GM12878 (cell line): Measurements from ENCODE around the gene AMPD2. TPM values are rescaled to one million over a fixed set of nuclear protein-coding genes. Genes with fewer than 3 reads are reported as not detected.

Source experiments
- ATAC-seq: fragments of 200-7000 bp; cut with Tn5 transposase; 3 replicates; pipeline ENCODE4 v1.9.1; 2020; ENCODE audit warnings: mild to moderate bottlenecking, moderate library complexity
- BruUV-seq: library from RNA; stranded (reverse); fragments of 400-500 nt; replicated peaks from 2 replicates; lab custom pipeline; 2021; lab: Mats Ljungman, UMichigan
- CTCF ChIA-PET: fragments of 300-600 bp; sonication (Branson Sonifier 250); formaldehyde crosslinking; extraction: SDS; loops from one replicate; lab custom pipeline; 2021; ENCODE audit warnings: inconsistent platforms; lab: Yijun Ruan, JAX
- POLR2A ChIA-PET: fragments of 350-600 bp; formaldehyde crosslinking; extraction: SDS; loops from one replicate; lab custom pipeline; 2021; ENCODE audit warnings: inconsistent platforms; lab: Charles Lee
- RAD21 ChIA-PET: fragments of 300-600 bp; sonication (Branson Sonifier 250); formaldehyde crosslinking; loops from one replicate; lab custom pipeline; 2023; ENCODE audit warnings: antibody characterized with exemption; ENCODE audit not compliant: unreplicated experiment; lab: Charles Lee
- SMC1A ChIA-PET: fragments of 300-600 bp; sonication (Branson Sonifier 250); formaldehyde crosslinking; loops from one replicate; lab custom pipeline; 2023; ENCODE audit not compliant: unreplicated experiment, uncharacterized antibody; lab: Charles Lee
- DNase-seq: peaks from one replicate; pipeline ENCODE4 v3.0.0-alpha.2; 2011; ENCODE audit warnings: low read depth, low spot score
- FAIRE-seq: peaks from 3 replicates; lab custom pipeline; 2011; peaks lifted over from hg19 to GRCh38; lab: Jason Lieb, UNC
- H2AFZ ChIP-seq: 2 replicates; pipeline ENCODE4 v1.6.0; 2011; ENCODE audit warnings: low read depth, low read length, control low read depth; ENCODE audit not compliant: control insufficient read depth
- H3K27ac ChIP-seq: 2 replicates; pipeline ENCODE4 v1.5.1; 2011; ENCODE audit warnings: control low read depth; ENCODE audit not compliant: control insufficient read depth, insufficient read depth
- H3K27me3 ChIP-seq, 2 experiments: replicated peaks in 1 of 2; 2 replicates each; pipeline versions ENCODE4 v1.6.0 to v1.6.1; 2011; ENCODE audit warnings: low read length in 1 of 2; ENCODE audit not compliant: control insufficient read depth in 2 of 2, insufficient read depth in 2 of 2
- H3K36me3 ChIP-seq, 2 experiments: 2 replicates each; pipeline ENCODE4 v1.5.1; 2011; ENCODE audit warnings: low read length in 1 of 2; ENCODE audit not compliant: control insufficient read depth in 2 of 2, insufficient read depth in 2 of 2
- H3K4me1 ChIP-seq: 2 replicates; pipeline ENCODE4 v1.6.1; 2011; ENCODE audit warnings: mild to moderate bottlenecking, low read length, moderate library complexity, mixed read lengths; ENCODE audit not compliant: control insufficient read depth, insufficient read depth
- H3K4me2 ChIP-seq: 2 replicates; pipeline ENCODE4 v1.6.0; 2011; ENCODE audit warnings: control low read depth; ENCODE audit not compliant: control insufficient read depth, insufficient read depth
- H3K4me3 ChIP-seq: fragments of 200-600 bp; sonication (generic); 2 replicates; pipeline ENCODE4 v1.5.1; 2016
- H3K79me2 ChIP-seq: 2 replicates; pipeline ENCODE4 v1.6.0; 2011; ENCODE audit warnings: low read length; ENCODE audit not compliant: control insufficient read depth, insufficient read depth
- H3K9ac ChIP-seq: 2 replicates; pipeline ENCODE4 v1.8.0; 2011; ENCODE audit warnings: low read length, control low read depth, mixed read lengths; ENCODE audit not compliant: control insufficient read depth, insufficient read depth
- H3K9me3 ChIP-seq: replicated peaks from 3 replicates; pipeline ENCODE4 v1.5.1; 2011; ENCODE audit warnings: mild to moderate bottlenecking, low read length; ENCODE audit not compliant: control insufficient read depth, insufficient read depth
- H4K20me1 ChIP-seq: 2 replicates; pipeline ENCODE4 v1.6.0; 2011; ENCODE audit not compliant: control insufficient read depth, insufficient read depth
- CBX3 ChIP-seq: fragments of 200-600 bp; sonication (generic); IDR thresholded peaks from 2 replicates; pipeline ENCODE4 v1.6.1; 2016; ENCODE audit warnings: low read depth, borderline replicate concordance
- EGR1 ChIP-seq, 2 experiments: IDR thresholded peaks; 1 replicate in 1 of 2; 2 replicates in 1 of 2; pipeline ENCODE4 v1.6.1; 2011 to 2012; ENCODE audit warnings: low read depth in 2 of 2, low read length in 2 of 2, borderline replicate concordance in 1 of 2, mild to moderate bottlenecking in 1 of 2, moderate library complexity in 1 of 2
- KAT2A ChIP-seq: conservative IDR thresholded peaks from 2 replicates; pipeline ENCODE4 v1.6.1; 2011; ENCODE audit warnings: low read depth, low read length; ENCODE audit not compliant: control insufficient read depth
- RAD21 ChIP-seq: IDR thresholded peaks from 2 replicates; pipeline ENCODE4 v1.6.1; 2011; ENCODE audit warnings: mild to moderate bottlenecking, low read depth, low read length, moderate library complexity; ENCODE audit not compliant: insufficient read depth
- SREBF1 ChIP-seq: IDR thresholded peaks from 2 replicates; pipeline ENCODE4 v1.6.1; 2012; ENCODE audit warnings: mild to moderate bottlenecking, low read length
- TCF12 ChIP-seq: IDR thresholded peaks from 2 replicates; pipeline ENCODE4 v1.6.1; 2011; ENCODE audit warnings: low read depth, mild to moderate bottlenecking, low read length
- WGBS: methylation state at CpG from one replicate; pipeline ENCODE4 v1.1.6; 2016; ENCODE audit warnings: low lambda C conversion rate; ENCODE audit not compliant: insufficient replicate concordance, insufficient coverage; ENCODE audit errors: missing lambda C conversion rate; 5-methylcytosine and 5-hydroxymethylcytosine counted together
- in situ Hi-C: fragments of 300-500 bp; cut with MboI; formaldehyde crosslinking; loops from 9 replicates; pipeline ENCODE4 v1.14.3; 2018; ENCODE audit warnings: mixed read lengths
- intact Hi-C: fragments of 100-400 bp; cut with micrococcal nuclease; formaldehyde crosslinking; loops from one replicate; pipeline ENCODE4 v1.14.2; 2022; ENCODE audit not compliant: unreplicated experiment
- polyA plus RNA-seq, 11 experiments: library from polyadenylated mRNA; depleted of rRNA in 4 of 11; unstranded in 6 of 11; stranded (reverse) in 5 of 11; fragments of >200 nt; fragmentation: Nextera tagmentation in 4 of 11; fragmentation: Illumina TruSeq in 1 of 11; extraction: Ambion mirVana in 4 of 11; extraction: Trizol in 1 of 11; gene quantifications; 1 replicate in 1 of 11; 2 replicates in 10 of 11; pipeline versions ENCODE4 v1.2.1 to v1.2.3, GENCODE V29; 2011 to 2016; ENCODE audit warnings: inconsistent platforms in 2 of 11, missing spikeins in 2 of 11, low read depth in 1 of 11
- total RNA-seq, 4 experiments: library from RNA; depleted of rRNA in 3 of 4; stranded (reverse); fragments of >200 nt in 3 of 4; fragmentation: Illumina TruSeq in 1 of 4; extraction: Trizol in 1 of 4; gene quantifications; 2 replicates each; pipeline versions ENCODE4 v1.2.1 to v1.2.3, GENCODE V29; 2013 to 2021
- TF ChIP-seq, protein P1 (sequence below): fragments of 450-650 bp; formaldehyde crosslinking; IDR thresholded peaks from 2 replicates; pipeline ENCODE4 v1.4.0; 2022; ENCODE audit warnings: mild to moderate bottlenecking, moderate library complexity

AMPD2 gene
- total and polyA plus RNA-seq, 10 of the 15 experiments (the other 5 are each of a cell fraction or from before 2014, with no cell fraction given), result 2.0 to 75.9 (median 31.3) TPM

- Histone ChIP-seq H3K79me2 (peaks cover 29% of the 10 kb centered on the region), H3K4me2 (no peak overlapping the region), H3K4me1 (peaks cover 29% of the 10 kb centered on the region), H3K4me3 (no peak overlapping the region), H4K20me1 (no peaks in the 10 kb centered on the region), H3K27ac (no peak overlapping the region), H2AFZ (no peak overlapping the region), H3K9me3 (no peaks in the 10 kb centered on the region), H3K27me3 (no peaks in the 10 kb centered on the region), H3K36me3 (peaks cover 8 to 29% of the 10 kb centered on the region in 2 experiments; a peak in 3 of 4 replicates), H3K9ac (no peak overlapping the region)
- FAIRE-seq (no peak), DNase-seq (no peak), ATAC-seq (no peak)
- TF ChIP-seq KAT2A (no peak), EGR1 (IDR thresholded peaks at IDR 0.05; ENCODE audit: borderline replicate concordance in 1 of 2, low read depth in 2 of 2, low read length in 2 of 2) (no peak), RAD21 (no peak), SREBF1 (no peak), CBX3 (no peak), TCF12 (no peak)
- TF ChIP-seq, protein P1, sequence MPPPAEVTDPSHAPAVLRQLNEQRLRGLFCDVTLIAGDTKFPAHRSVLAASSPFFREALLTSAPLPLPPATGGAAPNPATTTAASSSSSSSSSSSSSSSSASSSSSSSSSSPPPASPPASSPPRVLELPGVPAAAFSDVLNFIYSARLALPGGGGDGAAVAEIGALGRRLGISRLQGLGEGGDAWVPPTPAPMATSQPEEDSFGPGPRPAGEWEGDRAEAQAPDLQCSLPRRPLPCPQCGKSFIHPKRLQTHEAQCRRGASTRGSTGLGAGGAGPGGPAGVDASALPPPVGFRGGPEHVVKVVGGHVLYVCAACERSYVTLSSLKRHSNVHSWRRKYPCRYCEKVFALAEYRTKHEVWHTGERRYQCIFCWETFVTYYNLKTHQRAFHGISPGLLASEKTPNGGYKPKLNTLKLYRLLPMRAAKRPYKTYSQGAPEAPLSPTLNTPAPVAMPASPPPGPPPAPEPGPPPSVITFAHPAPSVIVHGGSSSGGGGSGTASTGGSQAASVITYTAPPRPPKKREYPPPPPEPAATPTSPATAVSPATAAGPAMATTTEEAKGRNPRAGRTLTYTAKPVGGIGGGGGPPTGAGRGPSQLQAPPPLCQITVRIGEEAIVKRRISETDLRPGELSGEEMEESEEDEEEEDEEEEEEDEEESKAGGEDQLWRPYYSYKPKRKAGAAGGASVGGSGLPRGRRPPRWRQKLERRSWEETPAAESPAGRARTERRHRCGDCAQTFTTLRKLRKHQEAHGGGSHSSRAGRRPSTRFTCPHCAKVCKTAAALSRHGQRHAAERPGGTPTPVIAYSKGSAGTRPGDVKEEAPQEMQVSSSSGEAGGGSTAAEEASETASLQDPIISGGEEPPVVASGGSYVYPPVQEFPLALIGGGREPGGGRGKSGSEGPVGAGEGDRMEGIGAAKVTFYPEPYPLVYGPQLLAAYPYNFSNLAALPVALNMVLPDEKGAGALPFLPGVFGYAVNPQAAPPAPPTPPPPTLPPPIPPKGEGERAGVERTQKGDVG (CRISPR knock-in tag), result no peak
- RAD21 ChIA-PET, result interaction anchor here (1.4 kb wide), 1 partner anchor 81 kb away, joined by 5 read pairs; no protein-coding TSS in a partner anchor
- CTCF ChIA-PET, result interaction anchor here (1.0 to 6.3 kb wide), 2 partner anchors 78 to 81 kb away, joined by 6 to 38 read pairs; partner anchors contain the start of gene GNAI3
- SMC1A ChIA-PET, result interaction anchor here (1.0 to 5.4 kb wide), 2 partner anchors 27 to 81 kb away, joined by 3 to 36 read pairs; no protein-coding TSS in a partner anchor
- no TSS peak for BruUV-seq
- WGBS, result 97% methylated on average over 21 of the region's 21 CpGs
- in situ Hi-C loops (no loop called here), intact Hi-C loops (no loop called here)
- POLR2A ChIA-PET, result no interaction called here
Measured at GRCh38 chr1:109626682-109627408, 7.2 kb downstream of the AMPD2 start.
